Smooth muscle cell (in vitro differentiated cells): ENCODE data around the gene BMP7. TPM values are rescaled to one million over a fixed set of nuclear protein-coding genes. Genes with fewer than 3 reads are reported as not detected.

Source experiments
- DNase-seq: peaks from one replicate; lab custom pipeline; 2025; ENCODE audit not compliant: unreplicated experiment; lab: John Stamatoyannopoulos, UW
- H2AFZ ChIP-seq: fragments of 200-600 bp; sonication (generic); 2 replicates; pipeline ENCODE4 v1.6.0; 2016; ENCODE audit warnings: antibody characterized with exemption, low read depth, mild to moderate bottlenecking
- H3F3A ChIP-seq: fragments of 200-600 bp; sonication (generic); 2 replicates; pipeline ENCODE4 v1.6.0; 2017; ENCODE audit warnings: antibody characterized with exemption, low read depth
- H3K27ac ChIP-seq: fragments of 200-600 bp; sonication (generic); 2 replicates; pipeline ENCODE4 v1.5.1; 2016; ENCODE audit warnings: low read depth, mild to moderate bottlenecking
- H3K27me3 ChIP-seq: fragments of 200-600 bp; sonication (generic); 2 replicates; pipeline ENCODE4 v1.6.1; 2016; ENCODE audit warnings: low read depth, mild to moderate bottlenecking
- H3K36me3 ChIP-seq: fragments of 200-600 bp; sonication (generic); 2 replicates; pipeline ENCODE4 v1.5.1; 2016; ENCODE audit warnings: low read depth
- H3K4me1 ChIP-seq: fragments of 200-600 bp; sonication (generic); 2 replicates; pipeline ENCODE4 v1.5.1; 2016; ENCODE audit warnings: low read depth
- H3K4me2 ChIP-seq: fragments of 200-600 bp; sonication (generic); 2 replicates; pipeline ENCODE4 v1.6.0; 2016; ENCODE audit warnings: mild to moderate bottlenecking
- H3K4me3 ChIP-seq: fragments of 200-600 bp; sonication (generic); 2 replicates; pipeline ENCODE4 v1.5.1; 2016; ENCODE audit warnings: mild to moderate bottlenecking
- H3K79me2 ChIP-seq: fragments of 200-600 bp; sonication (generic); 2 replicates; pipeline ENCODE4 v1.6.0; 2016; ENCODE audit warnings: low read depth, mild to moderate bottlenecking
- H3K9ac ChIP-seq: fragments of 200-600 bp; sonication (generic); 2 replicates; pipeline ENCODE4 v1.6.0; 2016; ENCODE audit warnings: low read depth
- H3K9me3 ChIP-seq: fragments of 200-600 bp; sonication (generic); replicated peaks from 2 replicates; pipeline ENCODE4 v1.5.1; 2016; ENCODE audit warnings: low read depth
- H4K20me1 ChIP-seq: fragments of 200-600 bp; sonication (generic); 2 replicates; pipeline ENCODE4 v1.6.0; 2016; ENCODE audit warnings: low read depth
- WGBS: methylation state at CpG from one replicate; pipeline ENCODE4 v1.1.7; 2016; ENCODE audit warnings: low lambda C conversion rate; 5-methylcytosine and 5-hydroxymethylcytosine counted together
- polyA plus RNA-seq: library from polyadenylated mRNA; unstranded; fragments of >200 nt; fragmentation: Nextera tagmentation; extraction: Ambion mirVana; gene quantifications from 2 replicates; pipeline ENCODE4 v1.2.1, GENCODE V29; 2016
- total RNA-seq: library from RNA; depleted of rRNA; stranded (reverse); fragments of >200 nt; gene quantifications from 2 replicates; pipeline ENCODE4 v1.2.3, GENCODE V29; 2014
- TF ChIP-seq, protein P1 (sequence below): fragments of 200-600 bp; sonication (generic); IDR thresholded peaks from 2 replicates; pipeline ENCODE4 v1.5.1; 2017; ENCODE audit warnings: borderline replicate concordance, mild to moderate bottlenecking, antibody characterized with exemption; ENCODE audit not compliant: insufficient read depth, poor library complexity, severe bottlenecking

BMP7 gene
- total and polyA plus RNA-seq, 2 experiments from 2014 or later, result 18.1 to 28.3 TPM

DNA sequence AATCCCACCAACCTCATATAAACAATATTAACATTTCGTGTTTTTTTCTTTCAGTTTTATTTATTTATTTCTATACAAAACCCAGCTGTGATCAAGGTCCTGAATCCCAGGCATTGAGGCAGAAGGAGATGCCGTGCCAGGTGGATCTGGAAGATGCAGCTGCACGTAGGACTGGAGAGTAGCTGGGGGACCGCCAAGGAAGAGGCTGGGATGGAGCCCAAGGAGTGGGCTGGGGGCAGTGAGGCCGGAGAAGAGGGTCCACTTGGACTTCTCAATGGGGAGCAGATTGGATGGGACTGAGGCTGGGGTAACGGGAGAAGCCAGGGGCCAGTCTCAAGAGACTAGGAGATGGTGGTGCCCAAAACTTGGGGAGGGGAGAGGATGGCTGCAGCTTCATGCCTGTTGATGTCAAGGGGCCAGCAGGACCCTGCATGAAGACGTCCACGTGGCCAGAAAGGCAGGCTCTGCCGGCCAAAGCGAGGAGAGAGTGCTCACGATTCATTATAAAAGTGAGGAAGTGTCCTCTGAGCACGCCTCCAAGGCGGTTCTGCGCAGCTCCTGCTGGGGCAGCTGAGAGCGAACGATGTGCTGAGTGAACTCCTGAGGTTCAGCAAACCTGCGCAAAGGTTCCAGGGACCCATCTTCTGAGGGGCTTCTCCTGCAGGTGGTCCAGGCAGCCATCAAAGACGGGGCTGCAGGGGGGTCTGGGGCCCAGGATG is 110.3 kb downstream of the BMP7 start:
- H3K36me3 ChIP-seq, result no peaks in the 10 kb centered on the region
- no peaks in the 10 kb centered on the region for H3K79me2 ChIP-seq
- TF ChIP-seq, protein P1, sequence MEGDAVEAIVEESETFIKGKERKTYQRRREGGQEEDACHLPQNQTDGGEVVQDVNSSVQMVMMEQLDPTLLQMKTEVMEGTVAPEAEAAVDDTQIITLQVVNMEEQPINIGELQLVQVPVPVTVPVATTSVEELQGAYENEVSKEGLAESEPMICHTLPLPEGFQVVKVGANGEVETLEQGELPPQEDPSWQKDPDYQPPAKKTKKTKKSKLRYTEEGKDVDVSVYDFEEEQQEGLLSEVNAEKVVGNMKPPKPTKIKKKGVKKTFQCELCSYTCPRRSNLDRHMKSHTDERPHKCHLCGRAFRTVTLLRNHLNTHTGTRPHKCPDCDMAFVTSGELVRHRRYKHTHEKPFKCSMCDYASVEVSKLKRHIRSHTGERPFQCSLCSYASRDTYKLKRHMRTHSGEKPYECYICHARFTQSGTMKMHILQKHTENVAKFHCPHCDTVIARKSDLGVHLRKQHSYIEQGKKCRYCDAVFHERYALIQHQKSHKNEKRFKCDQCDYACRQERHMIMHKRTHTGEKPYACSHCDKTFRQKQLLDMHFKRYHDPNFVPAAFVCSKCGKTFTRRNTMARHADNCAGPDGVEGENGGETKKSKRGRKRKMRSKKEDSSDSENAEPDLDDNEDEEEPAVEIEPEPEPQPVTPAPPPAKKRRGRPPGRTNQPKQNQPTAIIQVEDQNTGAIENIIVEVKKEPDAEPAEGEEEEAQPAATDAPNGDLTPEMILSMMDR, result no peak
- H3K4me3 ChIP-seq, result no peak overlapping the region
- no peak overlapping the region for H3K27ac ChIP-seq
- 95% methylated on average over 18 of the region's 18 CpGs for WGBS
- no peaks in the 10 kb centered on the region for H4K20me1 ChIP-seq
- H3F3A ChIP-seq, result no peaks in the 10 kb centered on the region
- no peaks in the 10 kb centered on the region for H3K27me3 ChIP-seq
- H3K4me1 ChIP-seq, result peaks cover 3% of the 10 kb centered on the region
- no peak overlapping the region for H3K9ac ChIP-seq
- no peak overlapping the region for H2AFZ ChIP-seq
- H3K4me2 ChIP-seq, result no peak overlapping the region
- no peak for DNase-seq
- no peaks in the 10 kb centered on the region for H3K9me3 ChIP-seq

DNA sequence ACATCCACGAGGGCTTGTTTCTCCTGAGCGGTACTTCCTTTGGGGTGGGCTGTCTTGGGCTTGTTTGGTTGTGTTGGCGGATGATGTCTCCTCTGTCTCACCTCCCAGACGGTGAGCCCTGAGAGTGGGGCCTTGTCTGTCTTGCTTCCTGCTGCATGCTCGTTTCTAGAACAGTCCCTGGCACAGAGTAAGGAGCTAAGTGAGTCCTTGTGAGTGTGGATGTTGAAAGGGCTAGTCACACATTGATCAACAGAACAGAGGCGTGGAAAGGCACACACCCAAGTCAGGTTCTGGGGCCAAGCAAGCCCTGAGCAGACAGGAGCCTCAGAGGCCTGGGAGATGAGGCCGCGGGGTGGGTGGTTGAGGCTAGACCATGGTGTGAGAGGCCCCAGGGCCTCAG is 111.0 kb downstream of the BMP7 start:
- no peaks in the 10 kb centered on the region for H3K9me3 ChIP-seq
- H3K79me2 ChIP-seq, result no peaks in the 10 kb centered on the region
- H3K27ac ChIP-seq, result no peak overlapping the region
- H2AFZ ChIP-seq, result no peak overlapping the region
- peaks cover 3% of the 10 kb centered on the region for H3K4me1 ChIP-seq
- no peak for DNase-seq
- no peaks in the 10 kb centered on the region for H3K36me3 ChIP-seq
- no peak overlapping the region for H3K4me2 ChIP-seq
- 72% methylated on average over 8 of the region's 8 CpGs for WGBS
- H3F3A ChIP-seq, result no peaks in the 10 kb centered on the region
- H3K27me3 ChIP-seq, result no peaks in the 10 kb centered on the region
- no peak overlapping the region for H3K4me3 ChIP-seq
- TF ChIP-seq, protein P1, result no peak
- no peak overlapping the region for H3K9ac ChIP-seq
- H4K20me1 ChIP-seq, result no peaks in the 10 kb centered on the region

DNA sequence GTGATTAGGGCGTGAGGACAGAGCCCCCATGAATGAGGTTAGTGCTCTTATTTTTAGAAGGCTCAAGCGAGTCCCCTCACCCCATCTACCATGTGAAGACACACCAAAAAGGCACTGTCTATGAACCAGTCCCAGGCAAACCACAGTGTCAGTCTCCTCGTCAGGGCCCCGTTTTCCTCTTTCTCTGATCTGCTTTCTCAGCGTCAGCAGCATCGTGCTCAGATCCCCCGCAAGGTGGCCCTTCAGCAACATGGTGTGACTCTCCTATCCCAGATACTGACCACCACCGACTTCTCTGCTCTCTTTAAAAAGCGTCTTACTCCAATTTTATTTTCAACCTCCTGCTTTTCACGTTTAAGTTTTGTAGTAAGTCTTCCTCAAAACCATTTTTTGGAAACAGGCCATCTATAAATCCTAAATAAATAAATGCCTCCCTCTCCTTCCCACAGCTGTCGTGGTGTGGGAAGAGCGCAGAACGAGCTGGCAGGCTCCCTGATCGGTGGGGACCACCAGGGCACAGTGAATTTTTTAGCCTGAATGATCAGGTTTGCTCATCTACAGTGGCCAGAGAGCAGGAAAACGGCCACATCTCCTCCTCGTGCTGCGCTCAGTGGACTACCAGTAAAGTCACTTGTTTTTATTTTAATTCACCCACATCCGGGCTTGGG is 113.1 kb downstream of the BMP7 start:
- no peak overlapping the region for H2AFZ ChIP-seq
- no peaks in the 10 kb centered on the region for H3K27me3 ChIP-seq
- no peak overlapping the region for H3K4me3 ChIP-seq
- no peak overlapping the region for H3K4me2 ChIP-seq
- no peaks in the 10 kb centered on the region for H3F3A ChIP-seq
- H4K20me1 ChIP-seq, result no peaks in the 10 kb centered on the region
- H3K36me3 ChIP-seq, result no peaks in the 10 kb centered on the region
- no peak overlapping the region for H3K27ac ChIP-seq
- WGBS, result 84% methylated on average over 18 of the region's 18 CpGs
- no peak overlapping the region for H3K9ac ChIP-seq
- TF ChIP-seq, protein P1, result no peak
- H3K9me3 ChIP-seq, result no peaks in the 10 kb centered on the region
- H3K4me1 ChIP-seq, result no peaks in the 10 kb centered on the region
- no peaks in the 10 kb centered on the region for H3K79me2 ChIP-seq
- DNase-seq, result no peak
